Measurements from ENCODE around the gene FAT1.
"Not testable (repeated sequence)": the region's sequence is repeated elsewhere in the genome, so short reads cannot be mapped to it uniquely, and the experiment has no call there.

FAT1 gene

DNA sequence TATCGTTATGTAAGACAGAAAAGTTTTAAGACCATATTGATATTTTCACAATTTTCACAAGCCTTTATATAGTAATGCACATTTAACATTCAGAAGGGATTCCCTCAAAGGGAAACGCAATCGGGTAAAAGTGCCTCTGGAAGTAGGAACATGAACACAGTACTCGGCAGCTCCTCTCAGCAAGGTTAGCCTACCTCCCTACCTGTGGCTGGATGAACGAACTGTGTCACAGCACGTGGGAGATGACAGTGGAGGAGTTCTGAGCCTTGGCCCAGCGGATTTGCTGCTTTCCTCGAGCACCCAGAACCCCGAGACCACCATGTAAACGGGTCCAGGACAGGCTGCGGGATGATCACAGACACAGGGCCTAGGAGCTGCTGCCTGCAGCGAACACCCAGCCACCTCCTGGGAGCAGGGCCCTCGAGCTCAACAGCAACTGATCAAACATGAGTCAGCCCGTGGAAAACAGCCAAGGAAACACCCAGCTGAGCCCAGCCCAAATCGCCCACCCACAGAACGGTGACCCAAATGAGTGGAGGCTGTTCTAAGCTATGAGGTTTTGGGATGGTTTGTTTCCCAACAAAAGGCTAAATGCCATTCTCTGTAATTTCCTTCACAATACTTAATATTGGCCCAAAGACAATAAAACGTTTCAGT is 30.4 kb downstream of the FAT1 start:
- DNase-seq = no peak

DNA sequence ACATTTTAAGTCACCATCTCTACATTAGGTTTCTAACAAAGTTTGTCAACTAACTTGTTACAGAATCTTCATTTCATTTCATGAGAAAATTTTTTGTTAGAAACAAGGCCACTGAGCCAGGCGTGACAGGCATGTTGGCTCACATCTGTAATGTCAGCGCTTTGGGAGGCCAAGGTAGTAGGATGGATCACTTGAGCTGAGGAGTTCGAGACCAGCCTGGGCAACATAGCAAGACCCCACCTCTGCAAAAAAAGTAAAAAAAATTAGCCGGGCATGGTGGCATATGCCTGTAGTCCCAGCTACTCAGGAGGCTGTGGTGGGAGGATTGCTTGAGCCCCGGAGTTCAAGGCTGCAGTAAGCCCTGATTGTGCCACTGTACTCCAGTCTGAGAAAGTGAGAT is 32.3 kb downstream of the FAT1 start:
- no peak for DNase-seq

DNA sequence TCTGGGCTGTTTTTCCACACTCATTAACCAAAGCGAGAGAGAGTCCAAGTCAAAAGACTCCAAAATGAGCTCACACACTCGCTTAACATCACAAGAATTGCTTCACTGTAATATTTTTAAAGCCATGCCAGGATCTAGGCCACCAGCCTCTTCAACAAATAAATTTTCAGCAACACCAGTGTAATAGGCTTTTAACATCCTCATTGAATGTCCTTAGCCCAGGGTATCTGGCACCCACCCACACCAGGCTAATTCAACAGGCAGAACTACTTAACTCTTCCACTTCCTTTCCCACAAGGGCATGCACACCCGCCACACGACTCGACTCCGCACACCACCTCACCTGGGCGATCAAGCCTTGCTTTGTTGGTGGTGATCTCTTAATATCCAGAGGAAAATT is 34.2 kb downstream of the FAT1 start:
- no peak for DNase-seq

DNA sequence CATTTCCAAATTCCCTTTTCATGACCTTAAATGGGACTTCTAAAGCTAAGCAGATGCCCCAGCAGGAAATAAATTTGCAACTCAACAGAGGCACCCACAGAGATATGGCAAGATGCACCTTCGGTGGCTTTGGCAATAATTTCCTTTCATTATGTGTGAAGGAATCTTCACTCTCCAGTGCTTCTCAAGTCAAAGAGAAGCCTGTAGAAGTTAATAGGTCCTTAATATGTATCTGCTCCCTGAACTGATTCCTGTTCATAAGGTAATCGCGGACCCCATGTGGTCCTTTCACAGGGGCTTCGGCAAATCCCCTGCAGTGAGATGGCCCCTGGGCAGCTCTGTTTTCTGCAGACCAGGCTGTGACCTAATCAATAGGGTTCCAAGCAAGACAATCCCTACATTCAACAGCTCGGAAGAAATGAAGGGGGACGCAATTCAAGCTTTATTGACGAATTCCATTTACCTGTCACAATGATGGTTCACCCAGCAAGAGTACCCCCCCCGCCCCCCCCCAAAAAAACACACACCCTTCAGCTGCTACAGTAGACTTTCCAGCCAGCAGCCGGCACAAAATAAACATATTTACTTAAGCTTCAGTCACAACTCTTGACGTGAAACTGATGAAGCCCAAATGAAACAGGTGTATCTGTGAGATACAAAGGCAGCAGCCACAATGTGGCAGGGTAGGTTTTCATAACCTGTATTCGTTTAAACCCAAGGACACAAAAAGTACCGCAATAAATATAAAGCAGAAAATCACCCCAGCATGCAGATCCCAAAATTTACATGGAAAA is 35.3 kb downstream of the FAT1 start:
- no peak for DNase-seq

DNA sequence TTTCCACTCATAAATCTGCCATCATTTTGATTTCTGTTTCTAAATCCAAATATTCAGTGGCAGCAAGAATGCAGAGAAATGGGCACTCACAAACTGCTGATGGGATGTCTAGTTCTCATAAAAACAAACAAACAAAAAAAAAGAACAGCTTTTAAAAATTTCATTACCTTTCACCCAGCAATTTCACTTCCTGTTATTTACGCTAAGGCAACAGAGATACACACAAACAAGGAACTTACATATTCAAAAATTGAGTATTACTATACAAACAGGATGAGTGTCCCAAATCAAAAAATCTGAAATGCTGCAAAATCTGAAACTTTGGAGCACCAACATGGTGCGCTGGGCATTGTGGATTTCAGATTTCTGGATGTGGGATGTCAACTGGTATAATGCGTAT is 36.4 kb downstream of the FAT1 start:
- DNase-seq = no peak

DNA sequence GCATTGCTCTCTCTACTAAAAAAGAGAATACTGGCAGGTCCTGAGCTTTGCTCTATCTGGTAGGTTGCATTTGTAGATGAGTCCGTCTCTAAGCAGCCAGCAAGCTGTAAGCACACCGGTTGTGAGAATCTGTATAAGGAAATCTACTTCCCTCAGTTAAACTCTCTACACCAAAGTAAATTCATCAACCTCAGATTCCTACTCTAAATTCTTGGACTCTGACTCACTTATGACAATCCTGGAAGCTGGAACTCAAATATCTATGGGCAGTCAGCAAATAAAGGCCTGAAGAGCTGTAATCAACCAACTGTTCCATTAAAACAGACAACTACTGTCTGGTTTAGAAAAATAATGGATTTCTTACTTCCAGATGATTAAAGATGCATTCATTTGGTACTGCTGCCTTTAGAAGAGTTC is 37.9 kb downstream of the FAT1 start:
- no peak for DNase-seq

DNA sequence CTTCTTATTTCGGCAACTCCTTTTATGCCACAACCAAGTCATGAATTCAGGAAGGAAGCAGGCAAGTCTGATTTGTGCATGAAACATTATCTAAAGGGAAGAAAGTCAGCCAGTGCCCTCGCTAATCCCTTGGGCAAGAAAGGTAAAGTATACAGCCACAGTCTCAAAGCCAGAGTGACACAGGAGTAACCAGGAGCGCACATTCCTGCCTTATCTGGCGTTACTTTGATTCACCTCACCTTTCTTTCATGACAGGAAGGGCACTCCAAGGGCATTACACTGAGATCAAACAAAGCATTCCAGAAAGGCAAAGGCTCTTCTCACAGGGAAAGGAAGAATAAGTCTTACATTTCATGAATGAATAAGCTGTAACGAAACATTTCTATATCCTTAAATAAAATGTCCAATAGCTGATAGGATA is 38.8 kb downstream of the FAT1 start:
- no peak for DNase-seq

DNA sequence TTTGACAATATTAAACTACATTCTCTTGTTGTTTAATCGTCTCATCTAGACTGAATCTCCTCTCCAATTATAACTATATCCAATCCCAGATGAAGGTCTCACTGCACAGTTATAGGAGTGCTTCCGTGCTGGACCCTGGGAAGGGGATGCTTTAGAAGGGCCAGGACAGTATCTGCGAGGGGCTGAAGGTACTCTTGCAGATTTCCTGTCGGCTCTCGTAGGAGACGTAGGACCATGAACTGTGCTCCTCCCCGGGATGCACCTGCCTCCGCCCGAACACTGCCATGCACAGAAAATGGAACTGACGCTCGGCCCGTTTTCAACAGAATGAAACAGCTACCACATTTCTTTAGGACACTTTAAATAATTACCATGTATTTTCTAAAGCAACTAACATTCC is 39.4 kb downstream of the FAT1 start:
- no peak for DNase-seq

DNA sequence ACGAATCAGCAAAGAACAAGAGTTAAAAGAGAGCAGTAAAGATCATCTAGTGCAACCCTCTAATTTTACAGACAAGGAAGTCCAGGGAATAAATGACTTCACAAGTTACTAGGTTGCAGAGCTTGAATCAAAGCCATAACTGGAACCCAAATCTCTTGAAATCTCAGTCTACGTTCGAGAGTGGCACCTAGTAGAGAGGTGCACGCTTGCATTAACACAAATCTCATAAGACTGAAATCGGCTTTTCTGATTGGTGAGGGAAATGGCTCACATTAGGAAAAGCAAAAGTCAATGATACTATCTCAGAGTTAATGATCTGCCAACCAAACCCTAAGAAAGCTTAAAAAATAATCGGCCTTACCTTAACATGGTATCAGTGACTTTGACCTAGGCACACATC is 43.0 kb downstream of the FAT1 start:
- no peak for DNase-seq

DNA sequence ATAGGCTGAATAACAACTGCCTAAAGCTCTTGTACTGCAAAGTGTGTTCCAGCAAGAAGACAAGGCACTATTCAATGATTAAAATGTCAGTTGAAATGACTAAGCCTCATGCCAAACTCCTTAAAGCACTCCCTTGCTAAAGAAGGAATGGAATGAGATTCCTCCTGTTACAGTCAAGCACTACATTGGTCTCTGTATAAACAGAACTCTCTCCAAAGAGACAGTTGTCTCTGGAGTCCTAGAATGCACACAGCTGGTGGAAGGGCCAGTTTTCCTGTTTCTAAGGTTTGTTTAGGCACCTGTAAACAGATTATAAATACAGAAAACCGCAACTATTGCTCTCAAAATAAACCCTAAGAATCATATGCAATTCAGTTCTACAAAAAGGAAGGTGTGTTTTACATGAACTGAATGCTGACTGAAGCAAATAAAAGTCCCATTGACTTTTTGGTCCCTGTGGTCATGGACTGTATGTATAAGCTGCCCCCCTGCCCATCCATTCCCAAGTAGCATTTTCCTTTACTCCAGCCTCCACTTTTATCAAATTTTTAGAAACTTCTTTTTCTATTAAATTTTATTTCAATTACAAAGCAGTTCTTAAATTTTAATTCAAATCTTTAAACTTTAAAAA is 47.0 kb downstream of the FAT1 start:
- DNase-seq = no peak

DNA sequence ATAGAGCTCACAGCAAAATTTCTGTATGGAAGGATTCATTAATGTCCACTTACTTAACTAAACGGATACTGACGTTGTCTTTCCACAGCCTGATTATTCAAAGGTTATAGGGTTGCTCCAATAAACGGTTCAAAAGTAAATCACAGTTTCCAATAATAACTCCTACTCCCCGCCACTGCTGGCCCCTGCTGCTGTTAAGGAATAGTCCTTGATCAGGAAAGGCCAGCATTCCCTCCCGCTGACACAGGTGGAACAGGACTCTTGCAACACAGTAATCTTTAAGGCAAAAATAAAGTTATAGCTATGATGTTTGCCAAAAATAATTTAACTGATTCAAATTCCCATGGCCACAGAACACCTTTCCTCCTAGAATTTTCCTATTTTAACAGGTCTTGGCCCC is 53.9 kb downstream of the FAT1 start:
- no peak for DNase-seq

DNA sequence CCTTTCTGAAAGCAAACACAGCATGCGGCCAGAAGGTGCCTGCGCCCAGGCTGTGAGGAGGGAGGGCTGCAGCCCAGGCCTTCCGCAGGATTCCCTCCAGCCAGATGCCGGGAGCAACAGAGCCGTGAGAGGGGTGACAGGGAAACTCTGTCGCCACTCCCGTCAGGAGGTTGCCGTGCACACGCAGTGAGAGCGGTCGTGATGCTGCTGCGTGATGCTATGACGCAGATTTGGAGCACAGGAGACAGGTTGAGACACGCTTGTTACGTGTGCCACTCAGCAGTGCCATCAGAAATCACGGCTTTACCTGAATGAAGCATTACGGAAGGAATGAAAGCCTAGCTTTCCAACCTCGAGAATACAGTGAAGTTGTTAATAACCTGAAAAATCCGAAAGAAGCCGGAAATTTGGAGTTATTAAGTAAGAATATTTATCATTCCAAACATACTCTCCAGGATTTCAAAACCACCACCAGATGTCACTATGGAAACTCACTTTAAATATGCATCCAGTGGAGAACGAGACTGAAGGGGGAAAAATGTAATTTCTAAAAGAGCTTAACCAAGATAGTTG is 54.4 kb downstream of the FAT1 start:
- DNase-seq = no peak

DNA sequence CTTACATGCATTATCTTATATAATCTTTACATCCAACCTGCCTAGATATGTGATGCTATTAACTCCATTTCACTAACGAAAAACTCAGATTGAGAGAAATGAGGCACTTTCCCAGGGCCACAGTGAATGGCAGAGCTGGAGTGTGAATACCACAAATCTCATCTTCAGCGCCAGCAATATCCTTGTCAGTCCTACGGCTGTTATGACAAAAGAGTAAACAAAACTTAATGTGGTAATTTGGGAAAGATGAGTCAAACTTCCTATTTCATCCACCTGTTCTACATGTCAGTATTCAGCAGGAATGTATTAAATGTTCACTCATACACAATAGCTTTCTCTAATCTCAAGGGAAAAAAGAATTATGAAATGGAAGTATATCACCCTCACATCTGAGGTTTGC is 56.9 kb downstream of the FAT1 start:
- DNase-seq = no peak

DNA sequence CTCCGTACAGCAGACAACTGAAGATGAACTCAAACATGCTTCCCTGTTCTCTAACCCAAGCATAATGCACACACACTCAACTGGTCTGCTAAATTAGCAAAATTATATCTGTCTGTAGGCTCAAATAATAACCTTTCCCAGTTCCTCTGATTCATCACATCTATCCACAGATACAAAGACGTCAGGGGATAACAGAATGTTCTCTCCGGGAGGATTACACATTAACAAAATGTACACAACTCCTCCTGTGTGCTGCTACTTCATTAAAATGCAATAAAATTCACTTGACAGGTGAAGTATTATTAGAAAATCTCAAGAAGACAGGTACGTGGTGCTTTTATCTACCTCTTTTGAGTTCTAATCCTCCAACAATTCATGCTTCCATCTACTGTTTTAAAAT is 57.4 kb downstream of the FAT1 start:
- DNase-seq = no peak

DNA sequence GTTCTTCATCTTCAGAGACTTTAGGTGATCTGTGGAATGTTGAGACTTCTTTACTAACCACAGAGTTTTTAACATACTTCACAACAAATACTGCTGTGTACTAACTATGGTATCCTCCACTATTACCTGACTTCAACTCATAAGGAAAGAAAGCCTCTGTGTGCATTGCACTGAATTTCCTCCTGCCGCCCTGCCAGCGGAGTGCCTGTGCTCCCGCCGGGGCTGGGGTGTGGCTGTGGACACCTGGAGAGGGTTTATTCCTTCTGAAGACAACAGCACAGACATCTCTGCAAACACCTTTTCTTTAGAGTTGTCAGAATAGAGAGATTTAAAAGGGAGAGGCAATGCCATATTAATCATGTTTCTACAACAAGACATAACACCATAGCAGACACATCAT is 63.3 kb downstream of the FAT1 start:
- no peak for DNase-seq

DNA sequence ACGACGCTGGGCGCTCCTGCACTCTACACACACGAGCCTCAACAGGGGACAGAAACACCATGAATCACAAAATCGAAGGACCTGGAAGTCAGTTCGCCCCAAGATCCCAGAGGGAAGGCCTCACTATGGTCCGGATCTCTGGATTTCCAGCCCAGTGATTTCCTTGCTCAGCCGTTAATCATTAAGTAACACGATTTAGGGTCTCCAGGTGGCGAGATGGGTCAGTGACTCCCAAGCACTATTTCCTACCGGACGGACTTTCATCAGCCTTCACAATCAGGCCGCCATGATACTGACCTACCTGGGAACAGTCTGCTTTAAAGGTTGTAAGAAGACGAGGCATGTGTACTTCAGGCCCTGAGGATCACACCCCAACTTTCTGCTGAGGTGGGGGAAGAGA is 63.7 kb downstream of the FAT1 start:
- DNase-seq = no peak

DNA sequence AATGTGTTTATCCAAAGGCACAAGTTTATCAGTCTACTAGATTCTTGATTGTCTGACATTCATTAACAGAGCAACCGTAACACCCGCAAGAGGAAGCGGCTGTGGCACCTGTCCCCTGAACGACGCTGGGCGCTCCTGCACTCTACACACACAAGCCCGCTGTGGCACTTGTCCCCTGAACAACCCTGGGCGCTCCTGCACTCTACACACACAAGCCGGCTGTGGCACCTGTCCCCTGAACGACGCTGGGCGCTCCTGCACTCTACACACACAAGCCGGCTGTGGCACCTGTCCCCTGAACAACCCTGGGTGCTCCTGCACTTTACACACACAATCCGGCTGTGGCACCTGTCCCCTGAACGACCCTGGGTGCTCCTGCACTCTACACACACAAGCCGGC is 64.2 kb downstream of the FAT1 start:
- DNase-seq = not testable (repeated sequence)

DNA sequence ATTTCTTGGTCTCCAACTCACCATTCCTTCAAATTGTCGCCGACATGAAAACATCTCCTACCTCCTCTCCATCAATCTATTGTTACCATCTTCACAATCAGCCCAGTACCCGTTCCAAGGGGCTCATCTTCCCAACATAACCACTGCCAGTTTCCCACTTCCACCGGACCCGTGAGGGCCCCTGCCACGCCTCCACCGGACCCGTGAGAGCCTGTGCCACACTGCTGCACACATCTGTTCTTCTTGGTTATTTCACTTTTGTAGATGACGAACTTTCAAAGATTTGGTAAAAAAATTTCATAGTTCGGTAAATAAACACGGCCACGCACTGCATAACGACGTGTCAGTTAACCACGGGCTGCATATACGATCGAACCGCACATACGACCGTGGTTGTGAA is 65.0 kb downstream of the FAT1 start:
- no peak for DNase-seq

DNA sequence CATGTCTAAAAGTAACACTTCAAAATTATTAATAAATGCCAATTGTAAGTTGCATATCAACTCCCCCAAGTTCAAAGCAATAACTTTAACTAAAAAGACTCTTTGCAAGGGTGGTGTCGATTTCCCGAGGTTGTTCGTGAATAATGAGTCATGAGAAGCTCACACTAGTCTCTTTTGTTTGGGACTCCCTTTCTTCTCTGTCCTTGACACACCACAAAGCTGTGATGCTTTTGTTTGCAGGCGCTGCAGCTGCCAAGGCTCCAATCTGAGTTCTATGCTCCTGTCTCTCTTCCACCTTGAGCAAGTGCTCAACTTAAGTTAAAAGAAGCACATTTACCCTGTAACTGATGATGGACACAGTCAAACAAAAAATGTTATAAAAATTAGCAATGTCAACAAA is 65.9 kb downstream of the FAT1 start:
- no peak for DNase-seq

DNA sequence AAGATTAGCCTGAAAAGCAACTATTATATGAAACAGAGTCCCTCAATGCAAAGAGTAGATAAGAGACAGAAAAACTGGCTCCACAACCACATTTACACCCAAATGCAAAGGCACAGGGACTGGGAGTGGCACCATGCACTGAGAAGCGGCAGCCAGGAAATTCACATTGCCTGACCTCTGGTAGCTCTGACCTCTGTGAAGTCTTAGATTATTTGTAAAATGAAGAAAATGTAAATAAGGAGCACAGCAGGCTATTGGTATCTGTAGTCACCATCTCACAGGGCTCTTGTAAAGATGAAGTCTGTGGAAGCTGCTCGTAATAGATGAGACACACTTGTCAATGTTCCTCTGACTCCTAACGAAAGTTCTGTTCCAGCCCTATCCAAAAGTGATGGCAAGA is 69.7 kb downstream of the FAT1 start:
- no peak for DNase-seq

DNA sequence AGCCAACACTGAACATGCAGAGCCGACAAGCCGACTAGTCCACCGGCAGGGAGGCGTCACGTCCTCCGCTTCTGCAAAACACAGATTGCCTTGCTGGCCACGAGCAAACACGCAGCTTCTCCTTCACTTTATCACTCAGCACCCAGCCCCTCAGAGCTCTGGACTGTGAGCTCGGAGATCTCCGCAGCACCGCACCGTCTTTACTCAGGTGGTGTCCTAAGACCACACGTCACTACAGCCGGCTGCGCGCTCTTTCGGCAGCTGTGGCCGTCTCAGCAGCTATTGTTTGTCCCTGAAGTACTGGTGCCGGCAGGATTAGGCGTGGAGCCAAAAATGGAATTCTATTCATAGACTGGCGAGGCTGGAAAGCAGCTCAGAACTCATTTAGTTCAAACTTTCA is 72.0 kb downstream of the FAT1 start:
- no peak for DNase-seq

DNA sequence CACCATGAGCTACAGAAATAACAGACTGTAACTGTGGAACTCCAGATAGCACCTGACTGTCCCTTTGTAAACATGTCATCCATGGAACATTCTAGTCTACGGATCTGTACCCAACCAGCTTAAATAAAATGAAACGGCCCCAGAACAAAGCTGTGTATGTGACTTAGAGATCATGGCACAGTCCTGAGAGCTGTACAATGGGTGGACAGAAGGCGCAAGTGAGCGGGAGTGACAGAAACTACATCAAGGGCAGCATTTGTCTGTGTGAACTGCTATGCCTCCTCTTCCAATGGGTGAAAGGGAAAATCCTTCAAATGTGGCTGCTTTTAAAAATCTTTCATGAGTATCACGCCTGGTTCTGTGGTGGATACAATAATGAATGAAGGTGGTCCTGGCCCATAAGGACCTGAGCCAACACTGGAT is 72.5 kb downstream of the FAT1 start:
- no peak for DNase-seq

DNA sequence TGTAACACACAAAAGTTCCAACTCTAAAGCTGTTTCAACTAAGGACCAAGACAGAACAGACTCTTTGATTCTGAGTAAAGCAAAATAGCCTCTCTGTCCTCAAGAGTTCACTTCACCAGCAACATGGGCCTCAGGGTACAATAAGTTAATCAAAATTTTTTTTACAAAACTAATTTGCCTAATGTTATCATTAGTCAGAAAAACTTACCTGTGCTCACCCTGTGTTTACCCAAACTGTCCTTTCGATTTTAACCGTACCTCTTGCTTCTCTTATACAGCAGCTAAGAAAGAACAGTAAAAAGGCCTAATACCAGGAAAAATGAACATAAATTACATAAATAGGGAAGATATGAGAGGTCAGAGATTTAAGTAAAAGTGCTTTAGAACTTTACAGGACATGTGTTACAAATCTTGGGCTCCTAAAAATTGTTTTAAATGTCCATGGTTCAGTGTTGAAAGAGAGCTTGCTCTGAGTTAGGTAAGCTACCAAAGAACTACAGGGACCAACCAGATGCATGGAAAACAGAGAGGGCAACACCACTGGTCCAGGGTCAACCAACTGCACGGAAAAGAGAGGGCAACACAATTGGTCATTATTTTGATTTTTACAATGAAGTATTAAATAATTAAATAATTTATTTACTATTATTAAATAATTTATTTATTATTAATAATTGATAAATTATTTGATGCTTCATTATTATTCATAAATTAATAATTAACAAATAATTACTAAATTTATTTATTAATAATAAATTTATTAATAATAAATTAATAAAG is 73.1 kb downstream of the FAT1 start:
- no peak for DNase-seq
